Measurements from ENCODE around the gene GLP2R.

Gene GLP2R

DNA sequence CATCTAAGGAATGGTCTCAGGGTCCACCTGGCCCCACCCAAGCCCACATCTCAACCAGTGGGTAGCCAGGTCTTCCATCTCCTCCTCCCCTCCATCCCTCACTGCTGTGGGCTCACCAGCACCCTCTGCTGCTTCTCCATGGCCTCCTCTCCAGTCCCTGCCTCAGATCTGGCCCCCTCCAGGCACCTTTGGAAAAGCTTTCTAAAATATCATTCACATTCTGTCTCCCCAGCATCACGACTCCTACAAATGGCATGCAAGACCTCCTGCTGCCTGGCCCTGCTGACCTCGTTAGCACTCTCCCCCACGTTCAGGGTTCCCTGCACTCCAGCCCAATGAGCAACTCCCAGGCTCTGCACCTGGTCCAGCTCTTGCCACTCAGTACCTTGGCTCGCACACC lies 13.7 kb downstream of the GLP2R start:
- DNase-seq (ENCODE audit: extremely low spot score) = peak; percentile 19
- ChIA-PET POLR2A (no interaction called here), CTCF (no interaction called here)
- no peak for TF ChIP-seq LEF1 (IDR thresholded peaks at IDR 0.05; ENCODE audit: borderline replicate concordance)
- TF ChIP-seq ZNF384 (IDR thresholded peaks at IDR 0.05) = no peak
- TF ChIP-seq FOXM1 (IDR thresholded peaks at IDR 0.05; ENCODE audit: borderline replicate concordance) = no peak
- no peak for TF ChIP-seq SP1 (IDR thresholded peaks at IDR 0.05)
- TF ChIP-seq, protein P1, sequence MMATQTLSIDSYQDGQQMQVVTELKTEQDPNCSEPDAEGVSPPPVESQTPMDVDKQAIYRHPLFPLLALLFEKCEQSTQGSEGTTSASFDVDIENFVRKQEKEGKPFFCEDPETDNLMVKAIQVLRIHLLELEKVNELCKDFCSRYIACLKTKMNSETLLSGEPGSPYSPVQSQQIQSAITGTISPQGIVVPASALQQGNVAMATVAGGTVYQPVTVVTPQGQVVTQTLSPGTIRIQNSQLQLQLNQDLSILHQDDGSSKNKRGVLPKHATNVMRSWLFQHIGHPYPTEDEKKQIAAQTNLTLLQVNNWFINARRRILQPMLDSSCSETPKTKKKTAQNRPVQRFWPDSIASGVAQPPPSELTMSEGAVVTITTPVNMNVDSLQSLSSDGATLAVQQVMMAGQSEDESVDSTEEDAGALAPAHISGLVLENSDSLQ (IDR thresholded peaks at IDR 0.05) = no peak
- TF ChIP-seq FOXA1 (IDR thresholded peaks at IDR 0.05) = no peak
- TF ChIP-seq HDGF (IDR thresholded peaks at IDR 0.05; ENCODE audit: borderline replicate concordance) = no peak
- TF ChIP-seq ELF4 (IDR thresholded peaks at IDR 0.05) = no peak
- TF ChIP-seq ARNT (IDR thresholded peaks at IDR 0.05) = no peak
- no peak for TF ChIP-seq BHLHE40 (IDR thresholded peaks at IDR 0.05; ENCODE audit: borderline replicate concordance)

DNA sequence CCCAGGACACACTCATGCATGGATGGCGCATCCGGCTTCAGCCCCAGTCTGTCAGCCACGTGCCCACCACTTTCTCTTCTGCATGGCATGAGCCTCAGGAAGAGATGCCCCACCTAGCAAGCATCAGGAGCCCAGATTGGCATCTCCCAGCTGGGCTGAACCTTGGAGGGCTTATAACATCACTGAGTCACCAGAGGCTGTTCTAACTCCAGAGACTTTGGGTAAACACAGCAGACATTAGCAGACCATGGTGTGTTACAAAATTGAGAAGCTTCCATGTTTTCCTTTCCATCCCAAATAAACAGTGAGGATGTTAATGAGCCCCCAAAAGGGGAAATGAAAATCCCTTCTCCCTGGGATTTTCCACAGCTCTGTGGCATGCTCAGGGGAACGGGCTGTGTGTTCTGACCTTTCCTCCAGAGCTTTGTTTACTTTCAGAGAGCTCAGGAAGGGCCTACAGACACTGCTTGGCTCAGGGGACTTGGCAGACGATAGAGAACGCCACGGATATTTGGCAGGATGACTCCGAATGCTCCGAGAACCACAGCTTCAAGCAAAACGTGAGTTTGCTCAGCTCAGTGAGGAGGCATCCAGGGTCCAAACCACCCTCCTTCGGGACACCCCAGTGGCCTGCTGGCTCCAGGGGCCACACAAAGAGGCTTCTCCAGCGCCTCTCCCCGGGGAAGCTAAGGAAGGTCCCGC lies 16.5 kb downstream of the GLP2R start:
- ChIA-PET POLR2A (no interaction called here), CTCF (no interaction called here)
- TF ChIP-seq ELF4 (IDR thresholded peaks at IDR 0.05) = no peak
- no peak for TF ChIP-seq FOXA1 (IDR thresholded peaks at IDR 0.05)
- TF ChIP-seq SUZ12 (IDR thresholded peaks at IDR 0.05) = no peak
- TF ChIP-seq, protein P1 (IDR thresholded peaks at IDR 0.05) = no peak
- no peak for TF ChIP-seq HDGF (IDR thresholded peaks at IDR 0.05; ENCODE audit: borderline replicate concordance)
- TF ChIP-seq CTBP1 (IDR thresholded peaks at IDR 0.05; ENCODE audit: borderline replicate concordance) = no peak
- no peak for TF ChIP-seq ARNT (IDR thresholded peaks at IDR 0.05)
- TF ChIP-seq ZNF384 (IDR thresholded peaks at IDR 0.05) = no peak
- no peak for TF ChIP-seq L3MBTL2 (conservative IDR thresholded peaks at IDR 0.05)
- no peak for DNase-seq (ENCODE audit: extremely low spot score)

DNA sequence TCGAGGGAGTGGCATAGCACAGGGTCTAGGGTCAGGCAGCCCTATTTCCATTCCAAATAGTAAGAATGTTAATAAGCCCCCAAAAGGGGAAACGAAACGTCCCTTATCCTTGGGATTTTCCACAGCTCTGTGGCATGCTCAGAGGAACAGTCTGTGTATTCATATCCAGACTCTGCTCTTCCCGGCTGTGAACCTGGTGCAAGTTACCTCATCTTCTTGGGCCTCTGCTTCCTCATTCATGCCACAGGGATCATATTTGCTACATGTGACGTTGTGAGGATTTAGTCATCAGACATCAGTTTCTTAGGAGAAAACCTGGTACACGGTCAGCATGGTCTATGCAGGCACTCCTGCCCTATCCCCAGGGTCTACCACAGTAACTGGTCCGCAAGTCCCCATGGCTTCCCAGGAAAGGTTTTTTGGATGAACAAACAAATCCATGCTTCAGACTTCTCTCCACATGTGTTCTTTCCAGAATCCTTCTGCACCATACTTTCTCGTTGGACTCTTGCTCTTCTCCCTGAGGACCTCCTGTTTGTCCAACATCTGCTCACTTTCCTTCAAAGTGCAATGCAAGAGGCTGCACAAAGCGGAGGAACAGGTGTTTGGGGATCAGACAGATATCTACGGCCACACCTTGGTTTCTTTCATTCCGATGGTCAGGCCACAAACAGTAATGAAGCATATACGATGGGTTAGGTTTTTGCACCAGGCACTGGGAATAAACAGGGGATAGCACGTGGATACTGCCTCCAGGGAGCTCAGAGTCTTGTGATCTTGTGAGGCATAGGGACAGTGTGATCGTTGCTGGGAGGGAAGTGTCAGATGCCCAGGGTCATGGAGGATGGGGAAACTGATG lies 17.7 kb downstream of the GLP2R start:
- TF ChIP-seq NFRKB (IDR thresholded peaks at IDR 0.05) (no peak), BHLHE40 (IDR thresholded peaks at IDR 0.05; ENCODE audit: borderline replicate concordance) (no peak), ARNT (IDR thresholded peaks at IDR 0.05) (no peak), FOXA1 (IDR thresholded peaks at IDR 0.05) (no peak), SP1 (IDR thresholded peaks at IDR 0.05) (no peak), CTBP1 (IDR thresholded peaks at IDR 0.05; ENCODE audit: borderline replicate concordance) (no peak), TARDBP (IDR thresholded peaks at IDR 0.05) (no peak), L3MBTL2 (conservative IDR thresholded peaks at IDR 0.05) (no peak), FOXM1 (IDR thresholded peaks at IDR 0.05; ENCODE audit: borderline replicate concordance) (no peak), ELF4 (IDR thresholded peaks at IDR 0.05) (no peak), SUZ12 (IDR thresholded peaks at IDR 0.05) (no peak), ZNF384 (IDR thresholded peaks at IDR 0.05) (no peak), HDGF (IDR thresholded peaks at IDR 0.05; ENCODE audit: borderline replicate concordance) (no peak)
- TF ChIP-seq, protein P1 (IDR thresholded peaks at IDR 0.05) = no peak
- ChIA-PET POLR2A (no interaction called here), CTCF (no interaction called here)
- DNase-seq (ENCODE audit: extremely low spot score) = no peak

DNA sequence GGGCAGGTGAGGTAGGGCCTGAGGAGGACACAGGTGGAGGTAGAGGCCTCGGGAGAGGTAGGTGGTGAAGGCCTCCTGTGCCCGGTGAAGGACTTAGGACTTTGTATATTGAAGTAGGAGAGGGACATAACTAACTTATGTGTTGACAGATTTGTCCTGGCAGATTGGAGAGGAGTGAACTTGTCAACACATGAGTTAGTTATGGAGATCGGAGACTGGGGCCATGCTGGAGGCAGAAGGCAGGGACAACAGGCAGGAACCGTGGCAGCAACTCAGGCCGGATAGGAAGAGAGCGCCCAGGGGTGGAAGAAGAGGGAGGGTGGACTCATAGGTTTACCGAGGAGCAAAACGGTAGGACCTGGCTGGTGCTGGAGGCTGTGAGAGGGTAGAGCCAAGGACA lies 18.4 kb downstream of the GLP2R start:
- ChIA-PET CTCF (no interaction called here), POLR2A (no interaction called here)
- DNase-seq (ENCODE audit: extremely low spot score) = no peak
- TF ChIP-seq ARNT (IDR thresholded peaks at IDR 0.05) (no peak), FOXM1 (IDR thresholded peaks at IDR 0.05; ENCODE audit: borderline replicate concordance) (no peak), SP1 (IDR thresholded peaks at IDR 0.05) (no peak), LEF1 (IDR thresholded peaks at IDR 0.05; ENCODE audit: borderline replicate concordance) (no peak), SUZ12 (IDR thresholded peaks at IDR 0.05) (no peak), ELF4 (IDR thresholded peaks at IDR 0.05) (no peak), FOXA1 (IDR thresholded peaks at IDR 0.05) (no peak), L3MBTL2 (conservative IDR thresholded peaks at IDR 0.05) (no peak), HDGF (IDR thresholded peaks at IDR 0.05; ENCODE audit: borderline replicate concordance) (no peak)

- no peak for DNase-seq (ENCODE audit: extremely low spot score)
- POLR2A ChIA-PET = no interaction called here
- CTCF ChIA-PET = no interaction called here
- TF ChIP-seq NFRKB (IDR thresholded peaks at IDR 0.05) = no peak
- no peak for TF ChIP-seq CTBP1 (IDR thresholded peaks at IDR 0.05; ENCODE audit: borderline replicate concordance)
- TF ChIP-seq L3MBTL2 (conservative IDR thresholded peaks at IDR 0.05) = no peak
- no peak for TF ChIP-seq SUZ12 (IDR thresholded peaks at IDR 0.05)
- TF ChIP-seq ZNF384 (IDR thresholded peaks at IDR 0.05) = no peak
- TF ChIP-seq SP1 (IDR thresholded peaks at IDR 0.05) = no peak
- TF ChIP-seq FOXK2 (IDR thresholded peaks at IDR 0.05) = no peak
Observed at GRCh38 chr17:9845306-9845705, 19.6 kb downstream of the GLP2R start.

DNA sequence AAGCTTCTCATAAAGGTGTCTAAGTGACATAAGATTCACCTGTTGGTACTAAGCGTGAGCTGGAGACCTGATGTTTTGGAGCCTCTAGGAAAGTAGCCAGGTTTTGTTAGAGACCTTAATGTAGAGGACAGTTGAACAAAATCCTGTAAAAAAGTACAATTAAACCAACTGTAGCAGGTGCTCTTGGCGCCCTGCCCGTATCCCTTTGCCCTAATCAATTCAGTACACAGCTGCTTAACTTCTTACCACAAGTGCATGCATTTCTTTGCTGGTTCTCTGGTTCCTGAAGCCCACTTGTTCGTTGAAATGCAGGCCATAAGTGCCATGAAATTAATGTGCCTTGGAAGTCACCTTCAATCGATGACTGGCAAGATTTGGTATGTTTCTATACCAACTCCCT lies 24.4 kb downstream of the GLP2R start:
- ChIA-PET CTCF (no interaction called here), POLR2A (no interaction called here)
- TF ChIP-seq BHLHE40 (IDR thresholded peaks at IDR 0.05; ENCODE audit: borderline replicate concordance) (no peak), HDGF (IDR thresholded peaks at IDR 0.05; ENCODE audit: borderline replicate concordance) (no peak)
- TF ChIP-seq, protein P1 (IDR thresholded peaks at IDR 0.05) = no peak
- no peak for DNase-seq (ENCODE audit: extremely low spot score)
